ENCODE measurements around the gene TMEM59. TPM values are rescaled to one million over a fixed set of nuclear protein-coding genes. Genes with fewer than 3 reads are reported as not detected.
A peak's percentile ranks its signal among the peaks of the same experiment; 100 is the strongest.

TMEM59 gene
- total RNA-seq, 1 experiment from 2014 or later: 116 TPM

- Mint-ChIP-seq H3K27ac (ENCODE audit: unreplicated experiment) (no peak overlapping the region), H3K4me1 (ENCODE audit: low read depth, unreplicated experiment) (no peaks in the 10 kb centered on the region), H3K27me3 (ENCODE audit: insufficient read depth, unreplicated experiment) (no peaks in the 10 kb centered on the region), H3K4me3 (ENCODE audit: unreplicated experiment) (no peak overlapping the region), H3K36me3 (ENCODE audit: insufficient read depth, unreplicated experiment) (peaks cover 5% of the 10 kb centered on the region), H3K9me3 (ENCODE audit: unreplicated experiment) (no peaks in the 10 kb centered on the region)
- DNase-seq: no peak
- intact Hi-C loops (cut with micrococcal nuclease; ENCODE audit: unreplicated experiment): no loop called here
- Histone ChIP-seq H3K27me3 (replicated peaks; ENCODE audit: control insufficient read depth, insufficient read depth, low read length) (no peaks in the 10 kb centered on the region), H3K4me3 (ENCODE audit: low read depth, low read length) (no peak overlapping the region), H3K9me3 (no peaks in the 10 kb centered on the region), H3K36me3 (ENCODE audit: control insufficient read depth, insufficient read depth, low read length) (no peaks in the 10 kb centered on the region), H3K4me1 (no peaks in the 10 kb centered on the region)
- BruUV-seq (replicated peaks): no TSS peak
- ChIA-PET CTCF (no interaction called here), POLR2A (no interaction called here)
- TF ChIP-seq CTCF (IDR thresholded peaks at IDR 0.05; ENCODE audit: insufficient read depth in 1 of 2, low read depth in 1 of 2, low read length in 1 of 2, severe bottlenecking in 1 of 2, unreplicated experiment in 1 of 2): no peak
These were observed 49.8 kb downstream of the TMEM59 start for GRCh38 chr1:54003249-54003646.

- BruUV-seq (replicated peaks): no TSS peak
- no peaks in the 10 kb centered on the region for H3K36me3 ChIP-seq (ENCODE audit: control insufficient read depth, insufficient read depth, low read length)
- H3K4me3 ChIP-seq (ENCODE audit: low read depth, low read length): no peak overlapping the region
- Mint-ChIP-seq H3K4me1 (ENCODE audit: low read depth, unreplicated experiment) (no peaks in the 10 kb centered on the region), H3K27ac (ENCODE audit: unreplicated experiment) (no peak overlapping the region), H3K36me3 (ENCODE audit: insufficient read depth, unreplicated experiment) (peaks cover 5% of the 10 kb centered on the region), H3K9me3 (ENCODE audit: unreplicated experiment) (no peaks in the 10 kb centered on the region), H3K4me3 (ENCODE audit: unreplicated experiment) (no peak overlapping the region), H3K27me3 (ENCODE audit: insufficient read depth, unreplicated experiment) (no peaks in the 10 kb centered on the region)
- ChIA-PET CTCF (no interaction called here), POLR2A (no interaction called here)
- no peaks in the 10 kb centered on the region for H3K4me1 ChIP-seq
- no peak for TF ChIP-seq CTCF (IDR thresholded peaks at IDR 0.05; ENCODE audit: insufficient read depth in 1 of 2, low read depth in 1 of 2, low read length in 1 of 2, severe bottlenecking in 1 of 2, unreplicated experiment in 1 of 2)
- H3K27me3 ChIP-seq (replicated peaks; ENCODE audit: control insufficient read depth, insufficient read depth, low read length): no peaks in the 10 kb centered on the region
- no peak for DNase-seq
- H3K9me3 ChIP-seq: no peaks in the 10 kb centered on the region
- intact Hi-C loops (cut with micrococcal nuclease; ENCODE audit: unreplicated experiment): no loop called here
These were observed 50.3 kb downstream of the TMEM59 start for GRCh38 chr1:54002544-54003248.

GRCh38 chr1:54001591-54001990, 51.4 kb downstream of the TMEM59 start:
- CTCF ChIA-PET: interaction anchor here (0.6 kb wide), 1 partner anchor 35 kb away, joined by 3 read pairs; no protein-coding TSS in a partner anchor
- intact Hi-C loops (cut with micrococcal nuclease; ENCODE audit: unreplicated experiment): no loop called here
- peak in 1 of 2 experiments; percentile 45 for DNase-seq
- Mint-ChIP-seq H3K27ac (ENCODE audit: unreplicated experiment) (no peak overlapping the region), H3K4me1 (ENCODE audit: low read depth, unreplicated experiment) (no peaks in the 10 kb centered on the region), H3K4me3 (ENCODE audit: unreplicated experiment) (no peak overlapping the region), H3K9me3 (ENCODE audit: unreplicated experiment) (no peaks in the 10 kb centered on the region), H3K36me3 (ENCODE audit: insufficient read depth, unreplicated experiment) (peaks cover 5% of the 10 kb centered on the region), H3K27me3 (ENCODE audit: insufficient read depth, unreplicated experiment) (no peaks in the 10 kb centered on the region)
- no TSS peak for BruUV-seq (replicated peaks)
- H3K4me1 ChIP-seq: no peaks in the 10 kb centered on the region
- TF ChIP-seq CTCF (IDR thresholded peaks at IDR 0.05; ENCODE audit: insufficient read depth in 1 of 2, low read depth in 1 of 2, low read length in 1 of 2, severe bottlenecking in 1 of 2, unreplicated experiment in 1 of 2): no peak
- H3K9me3 ChIP-seq: no peaks in the 10 kb centered on the region
- H3K36me3 ChIP-seq (ENCODE audit: control insufficient read depth, insufficient read depth, low read length): no peaks in the 10 kb centered on the region
- no peaks in the 10 kb centered on the region for H3K27me3 ChIP-seq (replicated peaks; ENCODE audit: control insufficient read depth, insufficient read depth, low read length)
- no peak overlapping the region for H3K4me3 ChIP-seq (ENCODE audit: low read depth, low read length)
- POLR2A ChIA-PET: no interaction called here
